NOMO-1 treated with DMSO at 0.1 percent for 48 hours (cell line): ENCODE results near the gene CEBPE.
"Not testable (repeated sequence)": the region's sequence is repeated elsewhere in the genome, so short reads cannot be mapped to it uniquely, and the experiment has no call there.

Experiments used
- DNase-seq: peaks from one replicate; lab custom pipeline; 2025; ENCODE audit not compliant: unreplicated experiment; lab: John Stamatoyannopoulos, UW

CEBPE gene

DNA sequence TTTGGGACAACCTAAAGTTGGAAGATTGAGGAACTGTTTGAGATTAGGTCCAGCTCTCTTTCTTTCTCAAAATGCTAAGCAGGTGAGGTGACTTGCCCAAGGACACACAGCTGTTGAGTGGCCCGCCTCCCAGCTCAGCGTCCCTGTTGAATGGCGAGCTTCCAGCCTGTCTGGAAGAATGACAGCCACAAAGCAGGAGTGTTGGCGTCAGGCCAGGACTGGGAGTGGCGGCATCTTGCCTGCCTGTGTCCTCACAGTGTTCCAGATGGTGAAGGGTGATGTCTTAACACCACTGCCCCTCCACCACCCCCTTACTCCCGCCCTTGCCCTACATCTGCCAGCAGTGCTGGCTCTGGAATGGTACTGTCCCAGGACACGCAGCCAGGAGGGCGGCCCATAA lies 4.4 kb upstream of the CEBPE start:
- no peak for DNase-seq

DNA sequence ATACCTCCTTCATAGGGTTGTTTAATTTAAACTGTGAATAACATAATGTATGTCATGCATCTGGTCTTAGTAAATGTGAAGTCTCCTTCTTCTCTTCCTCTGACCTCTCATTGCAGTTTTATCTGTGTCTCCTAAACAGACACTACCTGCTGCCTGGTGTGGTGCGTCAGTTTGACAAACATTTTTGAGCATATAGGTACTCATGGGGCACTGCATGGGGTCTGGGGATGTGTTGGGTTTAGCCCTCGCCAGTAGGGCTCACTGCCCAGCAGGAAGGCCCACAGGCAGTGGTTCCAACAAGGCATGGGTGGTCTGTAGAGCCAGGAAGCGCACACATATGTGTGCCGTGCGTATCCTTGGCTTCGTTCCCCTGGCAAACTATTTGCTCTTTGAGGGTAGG lies 3.0 kb upstream of the CEBPE start:
- DNase-seq, result no peak

DNA sequence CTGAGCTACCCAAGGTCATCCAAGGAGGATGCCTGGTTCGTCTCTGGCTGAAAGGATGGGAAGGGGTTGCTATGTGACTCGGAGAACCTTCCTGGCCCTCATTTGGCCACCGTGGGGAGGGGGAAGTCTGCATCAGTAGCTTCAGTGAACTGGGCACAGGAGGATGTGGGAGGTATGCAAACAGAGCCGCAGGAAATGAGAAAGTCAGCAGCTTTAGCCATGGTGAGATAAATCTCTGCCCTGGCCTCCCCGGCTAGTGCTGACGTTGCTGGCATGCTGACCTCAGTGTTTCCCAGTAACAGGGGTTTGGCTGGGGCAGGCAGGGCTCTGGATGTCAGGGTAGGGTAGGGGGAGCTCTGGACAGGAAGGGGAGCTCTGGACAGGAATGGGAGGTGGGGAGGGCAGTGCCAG lies 2.3 kb upstream of the CEBPE start:
- no peak for DNase-seq

DNA sequence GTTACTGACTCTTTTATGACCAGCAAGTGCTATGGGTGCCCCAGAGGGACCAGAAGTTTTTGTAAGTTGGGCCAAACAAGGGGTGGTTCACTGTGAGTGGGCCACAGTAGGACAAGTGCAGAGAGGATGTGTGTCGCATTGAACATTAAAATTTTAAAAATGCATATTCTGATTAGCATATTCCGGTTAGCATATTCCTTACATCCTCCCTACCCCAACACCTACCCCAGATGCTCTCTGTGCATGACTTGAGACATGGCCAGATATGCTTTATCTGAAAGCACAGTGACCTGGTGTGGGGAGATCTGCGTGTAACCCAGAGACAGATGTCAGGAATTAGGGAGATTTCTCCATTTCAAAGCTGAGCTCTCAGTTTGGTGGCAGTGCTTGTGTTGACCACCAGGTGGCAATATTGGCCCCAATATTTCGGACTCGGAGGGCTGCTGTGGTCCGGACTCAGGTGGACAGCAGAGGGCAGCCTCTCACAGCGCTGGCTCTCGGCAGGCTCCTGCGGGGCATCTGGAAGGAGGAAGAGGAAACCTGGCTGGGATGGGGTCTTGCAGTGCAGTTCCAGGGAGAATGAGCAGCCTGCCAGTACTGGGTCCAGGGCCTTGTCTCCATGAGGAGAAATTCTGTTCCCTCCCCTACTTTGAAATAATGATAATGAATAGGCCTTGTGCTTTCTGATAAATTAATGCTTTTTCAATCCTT lies 1.6 kb upstream of the CEBPE start:
- DNase-seq, result peak; percentile 83

DNA sequence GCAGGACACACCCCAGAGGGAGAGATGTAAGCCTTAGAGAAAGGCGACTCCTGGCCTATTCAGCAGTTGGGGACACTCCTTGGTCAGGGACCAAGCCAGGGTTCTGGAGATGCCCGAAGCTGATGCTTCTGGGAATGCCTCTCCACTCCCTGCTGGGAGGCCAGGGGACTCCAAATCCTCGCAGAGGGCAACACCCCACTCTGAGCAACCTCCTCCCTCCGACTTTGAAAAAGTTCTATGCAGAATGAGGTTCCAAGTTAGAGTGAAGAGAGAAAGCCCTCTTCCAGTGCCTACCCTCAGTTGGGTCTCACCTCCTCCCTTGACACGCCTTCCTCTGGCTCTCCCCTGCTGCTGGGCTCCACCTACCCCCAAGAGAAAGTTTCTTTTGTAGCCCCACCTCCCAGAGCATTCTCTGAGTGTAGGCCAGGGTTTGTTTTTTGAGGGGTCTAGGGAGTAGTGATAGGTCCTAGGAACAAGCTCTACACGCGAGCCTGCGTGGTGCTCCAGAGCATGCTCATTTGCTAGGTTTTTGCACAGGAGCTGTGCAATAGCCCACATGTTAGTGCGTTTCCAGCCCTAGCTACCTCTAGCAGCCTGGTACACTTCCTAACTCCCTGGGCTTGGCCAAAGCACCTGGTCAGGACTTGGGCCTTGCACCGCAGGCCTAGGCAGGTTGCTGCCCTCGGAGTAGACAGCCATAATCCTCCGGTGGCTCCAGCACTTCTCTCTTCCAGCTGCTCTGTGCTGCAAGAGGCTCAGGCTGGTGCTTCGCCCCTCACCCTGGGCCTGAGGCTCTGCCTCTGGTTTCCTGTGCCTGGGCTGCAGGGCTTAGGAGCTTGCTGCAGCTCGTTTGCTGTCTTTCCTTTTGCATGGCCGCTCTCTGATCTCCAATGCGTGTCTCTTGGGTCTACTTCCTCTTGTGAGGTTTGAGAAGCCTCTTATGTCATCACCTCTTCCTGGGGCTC lies 590 bp upstream of the CEBPE start:
- DNase-seq, result peak; percentile 90

DNA sequence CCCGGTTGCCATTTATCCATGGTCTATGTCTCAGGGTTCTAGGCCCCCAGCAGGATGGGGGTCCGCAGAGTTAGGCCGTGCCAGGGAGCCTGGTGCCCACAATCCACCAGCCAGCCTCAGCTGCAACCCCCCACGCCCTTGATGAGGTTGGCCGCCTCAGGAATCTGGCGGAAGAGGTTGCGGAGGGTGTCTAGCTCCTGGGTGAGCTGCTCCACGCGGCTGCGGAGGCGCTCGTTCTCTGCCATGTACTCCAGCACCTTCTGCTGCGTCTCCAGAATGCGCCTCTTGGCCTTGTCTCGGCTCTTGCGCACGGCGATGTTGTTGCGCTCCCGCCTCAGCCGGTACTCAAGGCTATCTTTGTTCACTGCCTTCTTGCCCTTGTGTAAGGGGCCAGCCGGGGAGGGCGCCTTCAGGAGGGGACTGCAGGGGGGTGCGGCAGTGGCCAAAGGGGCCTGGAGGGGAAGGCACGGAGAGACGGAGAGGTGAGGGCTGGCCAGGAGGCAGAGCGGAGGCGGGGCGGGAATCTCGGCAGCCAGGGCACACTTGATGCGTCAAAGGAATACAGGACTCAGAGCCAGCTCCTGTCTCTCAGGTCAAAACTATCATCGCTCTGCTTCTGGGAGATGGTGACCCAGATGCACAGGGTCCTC lies 1.6 kb downstream of the CEBPE start:
- DNase-seq, result no peak

DNA sequence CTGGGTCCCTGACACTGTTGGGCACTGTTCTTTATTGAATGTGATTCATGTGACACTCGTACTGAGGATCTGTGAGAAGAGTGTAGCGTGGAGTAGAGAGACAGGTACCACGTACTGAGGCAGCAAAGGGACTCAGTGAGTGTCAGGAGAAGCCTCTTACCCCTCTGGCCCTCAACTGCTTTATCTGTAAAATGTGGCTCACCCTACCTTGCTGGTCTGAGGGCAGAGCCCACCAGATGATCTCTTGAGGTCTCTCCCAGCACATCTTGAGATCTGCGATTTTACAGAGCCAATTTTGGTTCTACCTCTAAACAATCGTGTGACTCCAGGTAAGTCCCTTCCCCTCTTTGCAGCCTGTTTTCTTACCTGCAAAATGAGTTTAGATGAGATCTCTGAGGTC lies 3.1 kb downstream of the CEBPE start:
- no peak for DNase-seq

DNA sequence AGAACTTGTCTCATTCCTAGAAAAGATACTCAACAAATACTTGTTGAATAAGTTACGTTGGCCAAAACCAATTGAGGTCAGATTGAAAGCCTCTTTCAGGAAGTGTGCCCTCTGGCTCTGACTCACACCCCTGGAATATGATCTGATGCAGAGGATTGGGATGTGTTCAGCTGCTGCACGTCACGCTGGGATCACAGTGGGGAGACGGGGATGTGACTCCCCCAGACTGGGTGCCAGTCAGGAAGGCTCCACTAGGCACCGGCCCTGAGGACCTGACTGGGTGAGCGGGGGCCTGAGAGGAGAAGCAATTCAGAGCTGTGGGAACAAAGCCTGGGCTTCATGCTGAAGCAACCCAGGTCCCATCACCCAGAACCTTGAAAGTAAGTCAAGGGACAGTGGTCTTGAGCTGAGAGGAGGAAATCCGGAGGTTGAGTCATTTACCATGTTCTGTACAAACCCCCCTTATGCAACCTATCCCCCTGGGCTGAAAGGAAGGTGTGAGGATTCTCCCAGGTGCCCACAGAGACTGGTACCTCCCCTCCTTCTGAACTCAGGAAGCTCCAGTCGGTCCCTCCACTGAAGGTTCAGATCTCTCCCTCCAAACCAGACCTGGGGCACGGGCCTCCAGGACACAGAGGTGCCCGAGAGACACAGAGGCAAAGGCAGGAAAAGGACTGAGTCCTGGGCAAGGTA lies 3.9 kb downstream of the CEBPE start:
- peak; percentile 11 for DNase-seq

DNA sequence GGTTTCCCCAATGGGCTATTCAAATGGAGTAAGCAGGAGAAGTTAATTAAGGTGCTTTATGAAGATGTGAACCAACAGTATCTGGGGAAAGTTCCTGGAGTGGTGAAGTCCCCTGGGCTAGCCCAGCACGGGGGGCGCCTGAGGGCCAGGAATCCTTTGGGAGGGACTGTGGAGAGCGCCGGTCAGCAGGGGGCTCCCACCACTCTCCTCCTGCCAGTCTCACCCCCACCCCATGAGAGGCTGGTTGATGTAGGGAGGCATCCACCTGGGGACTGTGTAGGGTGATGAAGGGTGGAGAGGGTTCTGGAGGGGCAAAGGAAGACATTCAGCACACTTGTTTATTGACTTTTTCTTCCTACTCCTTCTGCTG lies 4.4 kb downstream of the CEBPE start:
- DNase-seq, result no peak

DNA sequence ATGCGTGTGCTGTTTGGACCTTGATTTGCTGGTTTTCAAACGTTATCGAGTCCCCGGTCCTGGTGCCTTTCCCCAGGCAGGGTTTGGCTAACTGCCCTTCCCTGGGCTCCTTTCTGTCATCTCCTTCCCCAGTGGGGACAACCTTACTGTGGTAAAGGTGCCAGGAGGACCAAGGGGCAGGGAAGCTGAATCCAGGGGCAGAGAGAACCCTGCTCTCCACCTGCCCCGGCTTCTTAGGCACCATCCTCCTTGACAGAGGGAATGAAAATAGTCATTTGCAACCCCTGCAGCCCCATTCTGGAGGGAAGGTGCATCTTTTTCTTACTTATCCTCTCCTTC lies 5.0 kb downstream of the CEBPE start:
- no peak for DNase-seq

DNA sequence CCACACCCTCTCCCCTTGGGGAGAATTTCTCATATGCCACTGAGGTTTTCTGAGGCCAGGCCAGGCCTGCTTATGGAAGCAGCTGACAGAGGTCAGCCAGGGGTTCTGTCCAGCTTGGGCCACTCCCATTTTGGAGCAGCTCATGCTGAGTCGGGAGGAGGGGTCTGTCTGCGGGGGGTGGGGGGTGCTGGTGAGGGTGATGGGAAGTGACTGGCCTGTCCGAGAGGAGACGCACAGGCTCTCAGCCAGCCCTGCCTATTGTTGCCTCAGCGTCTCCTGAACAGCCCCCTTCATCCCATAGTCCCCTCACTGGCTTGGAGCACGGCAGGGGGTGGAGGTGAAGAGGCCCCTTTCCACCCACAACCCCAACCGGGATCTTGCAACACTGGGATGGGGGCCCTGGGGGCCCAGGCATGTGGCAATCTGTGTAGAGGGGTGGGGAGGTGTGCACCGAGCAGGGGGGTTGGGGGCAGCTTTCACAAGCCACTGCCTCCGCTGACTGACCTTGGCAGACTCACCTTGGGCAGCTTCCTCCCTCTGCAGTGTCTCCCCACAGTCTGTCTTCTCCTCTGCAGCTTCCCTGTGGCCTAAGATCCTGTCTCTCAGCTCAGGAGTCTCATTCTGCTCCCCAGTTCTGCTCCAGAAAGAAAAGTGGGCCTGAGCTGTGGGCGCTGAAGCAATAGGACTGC lies 5.5 kb downstream of the CEBPE start:
- DNase-seq, result peak; percentile 47

DNA sequence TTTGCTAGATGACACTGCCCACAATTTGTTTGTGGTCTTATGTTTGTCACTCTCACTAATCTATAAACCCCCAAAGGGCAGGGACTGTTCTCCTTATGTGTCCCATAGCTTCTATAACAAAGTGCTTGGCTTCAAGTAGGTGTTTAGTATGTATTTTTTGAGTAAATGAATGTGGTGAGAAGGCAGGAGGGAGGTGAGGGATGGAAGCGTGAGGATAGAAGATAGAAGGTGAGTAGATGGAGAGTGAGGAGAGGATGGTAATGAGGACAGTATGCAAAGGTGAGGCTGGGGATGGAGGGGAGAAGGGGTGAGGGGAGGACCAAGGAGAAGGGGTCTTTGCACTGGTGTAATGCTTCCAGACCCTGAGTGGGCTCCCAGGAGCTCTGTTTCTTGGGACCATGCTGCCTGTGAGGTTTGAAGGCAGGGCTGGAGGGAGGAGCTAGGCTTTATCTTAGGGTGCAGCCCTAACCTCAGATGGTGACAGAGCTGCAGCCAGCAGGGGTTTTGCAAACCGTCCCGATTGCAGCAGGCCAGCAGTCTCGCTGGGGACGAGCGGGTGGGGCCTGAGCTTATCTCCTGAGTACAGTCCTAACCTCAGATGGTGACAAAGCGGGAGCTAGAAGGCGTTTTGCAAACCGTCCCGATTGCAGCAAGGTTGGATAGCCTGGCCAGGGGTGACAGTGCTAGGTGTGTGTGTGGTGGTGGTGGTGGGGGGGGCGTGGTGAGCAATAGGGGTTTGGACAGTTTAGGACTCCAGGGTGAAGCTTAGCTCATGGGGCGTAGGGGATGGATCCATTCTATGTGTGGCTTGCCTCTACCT lies 6.5 kb downstream of the CEBPE start:
- DNase-seq, result peak; percentile 80

DNA sequence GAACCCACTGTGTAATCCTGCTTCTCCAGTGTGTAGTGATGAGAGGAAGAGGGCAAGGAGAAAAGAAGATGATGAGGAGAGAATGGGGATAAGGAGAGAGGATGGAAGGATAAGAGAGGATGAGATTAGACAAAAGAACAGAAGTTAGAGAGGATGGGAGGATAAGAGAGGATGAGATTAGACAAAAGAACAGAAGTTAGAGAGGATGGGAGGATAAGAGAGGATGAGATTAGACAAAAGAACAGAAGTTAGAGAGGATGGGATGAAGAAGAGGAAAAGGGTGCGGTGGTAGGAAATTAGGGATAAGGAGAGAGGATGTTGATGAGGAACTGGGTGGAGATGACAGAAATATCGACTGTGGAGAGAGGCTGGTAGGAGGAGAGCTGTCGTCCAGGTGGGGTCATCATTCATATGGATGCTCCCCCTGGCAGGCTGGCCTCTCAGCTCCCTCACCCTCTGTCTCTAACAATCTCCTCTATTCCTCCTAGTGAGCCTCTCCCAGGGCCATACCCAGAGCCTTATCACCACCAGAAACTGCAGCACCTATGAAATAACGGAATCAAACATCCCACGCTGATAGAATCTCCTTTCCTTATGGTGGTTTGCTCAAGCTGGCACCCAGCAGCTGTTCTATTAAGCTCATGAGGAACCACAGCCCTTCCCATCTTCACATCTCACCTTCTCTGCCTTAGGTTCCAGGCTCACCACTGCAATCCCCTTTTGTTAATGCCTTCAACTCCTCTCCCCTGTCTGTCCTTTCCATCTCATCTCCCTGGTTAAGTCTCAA lies 8.3 kb downstream of the CEBPE start:
- no peak for DNase-seq

DNA sequence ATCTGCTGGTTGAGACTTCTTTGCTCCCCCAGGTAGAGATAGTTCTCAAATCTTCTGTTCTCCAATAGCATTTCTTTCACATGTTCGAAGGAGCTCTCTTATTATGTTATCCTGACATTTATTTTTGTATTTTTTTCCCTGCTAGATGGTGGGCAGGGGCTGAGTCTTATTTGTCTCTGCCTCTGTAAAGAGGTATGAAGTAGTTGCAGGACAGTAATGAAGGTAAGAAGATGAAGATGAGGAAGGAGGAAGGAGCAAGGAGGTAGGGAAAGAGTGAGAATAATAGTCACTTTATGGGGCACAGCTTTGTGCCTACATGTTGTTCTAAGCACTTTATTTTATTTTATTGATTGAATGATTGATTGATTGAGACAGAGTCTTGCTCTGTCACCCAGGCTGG lies 9.3 kb downstream of the CEBPE start:
- DNase-seq, result no peak

DNA sequence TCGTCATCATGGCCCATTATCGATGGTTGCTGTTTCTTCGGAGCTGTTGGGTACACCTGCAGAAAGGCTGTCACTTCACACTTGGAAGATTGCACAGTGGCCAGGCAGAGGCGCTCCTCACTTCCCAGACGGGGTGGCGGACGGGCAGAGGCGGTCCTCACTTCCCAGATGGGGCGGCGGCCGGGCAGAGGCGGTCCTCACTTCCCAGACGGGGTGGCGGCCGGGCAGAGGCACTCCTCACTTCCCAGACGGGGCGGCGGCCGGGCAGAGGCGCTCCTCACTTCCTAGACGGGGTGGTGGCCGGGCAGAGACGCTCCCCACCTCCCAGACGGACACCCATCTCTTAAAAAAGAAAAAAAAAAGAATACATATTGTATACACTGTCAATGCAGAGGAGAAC lies 10.9 kb downstream of the CEBPE start:
- DNase-seq, result not testable (repeated sequence)

DNA sequence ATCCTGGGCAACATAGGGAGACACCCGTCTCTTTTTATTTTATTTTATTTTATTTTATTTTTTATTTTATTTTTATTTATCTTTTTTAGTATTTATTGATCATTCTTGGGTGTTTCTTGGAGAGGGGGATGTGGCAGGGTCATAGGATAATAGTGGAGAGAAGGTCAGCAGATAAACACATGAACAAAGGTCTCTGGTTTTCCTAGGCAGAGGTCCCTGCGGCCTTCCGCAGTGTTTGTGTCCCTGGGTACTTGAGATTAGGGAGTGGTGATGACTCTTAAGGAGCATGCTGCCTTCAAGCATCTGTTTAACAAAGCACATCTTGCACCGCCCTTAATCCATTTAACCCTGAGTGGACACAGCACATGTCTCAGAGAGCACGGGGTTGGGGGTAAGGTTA lies 11.4 kb downstream of the CEBPE start:
- not testable (repeated sequence) for DNase-seq

DNA sequence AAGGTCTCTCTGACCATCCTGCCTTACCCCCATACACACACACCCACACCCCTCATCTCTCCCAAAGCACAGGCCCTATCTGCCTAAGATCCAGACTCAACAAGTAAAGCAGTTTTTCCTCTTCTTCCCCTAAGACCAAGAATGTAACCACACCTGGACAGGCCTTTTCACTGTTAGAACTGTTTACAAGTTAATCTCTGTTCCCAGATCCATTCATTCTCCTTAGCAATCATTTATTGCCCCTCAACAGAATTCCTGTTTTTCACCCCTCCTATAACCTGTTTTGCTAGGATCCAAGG lies 12.4 kb downstream of the CEBPE start:
- no peak for DNase-seq

DNA sequence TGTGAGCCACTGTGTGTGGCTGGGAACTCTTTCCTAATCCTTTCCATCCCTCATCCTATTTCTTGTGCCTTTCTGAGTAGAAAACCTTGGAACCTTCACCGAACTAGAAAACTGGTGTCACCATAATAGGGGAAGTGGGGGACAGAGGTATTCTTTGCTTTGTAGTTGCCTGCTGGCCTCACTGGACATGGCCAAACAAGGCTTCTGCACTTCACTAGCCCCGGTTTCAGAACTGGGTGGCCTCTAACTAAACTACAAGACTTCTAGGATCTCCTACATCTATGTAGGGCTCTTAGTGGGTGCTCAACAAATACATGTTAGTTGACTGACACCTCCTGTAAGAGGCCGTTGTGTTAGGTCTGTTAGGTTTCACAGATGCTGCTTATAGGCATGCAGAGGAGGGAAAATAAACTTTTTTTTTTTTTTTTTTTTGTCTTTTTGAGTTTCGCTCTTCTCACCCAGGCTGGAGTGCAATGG lies 13.7 kb downstream of the CEBPE start:
- no peak for DNase-seq
